ENCODE data around the gene BHLHE23.

BHLHE23 gene

DNA sequence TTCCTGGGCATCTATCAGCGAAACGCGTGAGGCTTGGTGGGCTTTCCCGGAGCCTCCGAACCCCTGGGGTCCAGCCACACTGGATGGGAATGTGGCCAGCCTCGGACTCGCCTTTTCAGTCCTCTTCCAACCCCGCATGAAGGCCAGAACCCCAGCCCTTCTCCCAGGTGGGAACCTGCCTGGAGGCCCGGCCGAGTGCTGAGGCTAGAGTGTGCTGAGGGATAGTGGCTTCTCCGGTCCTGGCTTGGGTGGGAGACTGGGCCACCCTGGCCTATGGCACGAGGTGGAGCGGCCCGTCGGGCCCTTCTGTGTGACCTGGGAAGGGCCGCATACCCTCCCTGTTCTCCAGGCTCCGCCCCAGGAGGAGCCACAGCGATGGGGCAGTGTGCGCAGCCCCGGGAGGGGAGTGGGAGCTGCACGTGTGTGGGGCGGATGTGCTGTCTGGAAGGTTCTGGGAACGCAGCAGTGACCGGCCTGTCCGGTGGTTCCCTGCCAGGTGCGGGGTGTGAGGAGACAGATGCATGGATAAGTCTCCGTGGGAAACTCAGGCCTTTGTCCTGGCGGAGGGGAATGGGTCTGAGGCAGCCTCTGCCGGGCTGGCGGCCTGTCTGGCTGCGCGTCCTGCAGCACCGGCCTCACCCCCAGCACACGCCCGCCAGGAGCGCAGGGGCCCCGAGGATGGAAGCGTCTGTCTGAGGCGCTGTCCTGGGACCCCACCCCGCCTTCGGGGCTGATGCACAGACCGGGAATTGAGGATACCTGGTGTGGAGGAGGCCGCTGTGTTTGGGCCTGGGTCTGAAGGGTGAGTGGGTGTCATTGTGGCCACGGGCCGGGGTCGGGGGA lies 1.1 kb upstream of the BHLHE23 start:
- no peak for TF ChIP-seq TCF12 (IDR thresholded peaks at IDR 0.05; ENCODE audit: low read depth)
- TF ChIP-seq, protein P1, sequence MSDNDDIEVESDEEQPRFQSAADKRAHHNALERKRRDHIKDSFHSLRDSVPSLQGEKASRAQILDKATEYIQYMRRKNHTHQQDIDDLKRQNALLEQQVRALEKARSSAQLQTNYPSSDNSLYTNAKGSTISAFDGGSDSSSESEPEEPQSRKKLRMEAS (IDR thresholded peaks at IDR 0.05) = no peak
- TF ChIP-seq, protein P2, sequence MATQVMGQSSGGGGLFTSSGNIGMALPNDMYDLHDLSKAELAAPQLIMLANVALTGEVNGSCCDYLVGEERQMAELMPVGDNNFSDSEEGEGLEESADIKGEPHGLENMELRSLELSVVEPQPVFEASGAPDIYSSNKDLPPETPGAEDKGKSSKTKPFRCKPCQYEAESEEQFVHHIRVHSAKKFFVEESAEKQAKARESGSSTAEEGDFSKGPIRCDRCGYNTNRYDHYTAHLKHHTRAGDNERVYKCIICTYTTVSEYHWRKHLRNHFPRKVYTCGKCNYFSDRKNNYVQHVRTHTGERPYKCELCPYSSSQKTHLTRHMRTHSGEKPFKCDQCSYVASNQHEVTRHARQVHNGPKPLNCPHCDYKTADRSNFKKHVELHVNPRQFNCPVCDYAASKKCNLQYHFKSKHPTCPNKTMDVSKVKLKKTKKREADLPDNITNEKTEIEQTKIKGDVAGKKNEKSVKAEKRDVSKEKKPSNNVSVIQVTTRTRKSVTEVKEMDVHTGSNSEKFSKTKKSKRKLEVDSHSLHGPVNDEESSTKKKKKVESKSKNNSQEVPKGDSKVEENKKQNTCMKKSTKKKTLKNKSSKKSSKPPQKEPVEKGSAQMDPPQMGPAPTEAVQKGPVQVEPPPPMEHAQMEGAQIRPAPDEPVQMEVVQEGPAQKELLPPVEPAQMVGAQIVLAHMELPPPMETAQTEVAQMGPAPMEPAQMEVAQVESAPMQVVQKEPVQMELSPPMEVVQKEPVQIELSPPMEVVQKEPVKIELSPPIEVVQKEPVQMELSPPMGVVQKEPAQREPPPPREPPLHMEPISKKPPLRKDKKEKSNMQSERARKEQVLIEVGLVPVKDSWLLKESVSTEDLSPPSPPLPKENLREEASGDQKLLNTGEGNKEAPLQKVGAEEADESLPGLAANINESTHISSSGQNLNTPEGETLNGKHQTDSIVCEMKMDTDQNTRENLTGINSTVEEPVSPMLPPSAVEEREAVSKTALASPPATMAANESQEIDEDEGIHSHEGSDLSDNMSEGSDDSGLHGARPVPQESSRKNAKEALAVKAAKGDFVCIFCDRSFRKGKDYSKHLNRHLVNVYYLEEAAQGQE (IDR thresholded peaks at IDR 0.05; ENCODE audit: low read depth) = no peak
- no peak for TF ChIP-seq TAF1 (IDR thresholded peaks at IDR 0.05; ENCODE audit: low read depth)
- TF ChIP-seq EGR1 (IDR thresholded peaks at IDR 0.05) = no peak
- no peak for TF ChIP-seq CREB1 (IDR thresholded peaks at IDR 0.05; ENCODE audit: low read depth)
- TF ChIP-seq, protein P3, sequence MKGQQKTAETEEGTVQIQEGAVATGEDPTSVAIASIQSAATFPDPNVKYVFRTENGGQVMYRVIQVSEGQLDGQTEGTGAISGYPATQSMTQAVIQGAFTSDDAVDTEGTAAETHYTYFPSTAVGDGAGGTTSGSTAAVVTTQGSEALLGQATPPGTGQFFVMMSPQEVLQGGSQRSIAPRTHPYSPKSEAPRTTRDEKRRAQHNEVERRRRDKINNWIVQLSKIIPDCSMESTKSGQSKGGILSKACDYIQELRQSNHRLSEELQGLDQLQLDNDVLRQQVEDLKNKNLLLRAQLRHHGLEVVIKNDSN (IDR thresholded peaks at IDR 0.05) = no peak
- TF ChIP-seq EP300 (IDR thresholded peaks at IDR 0.05; ENCODE audit: borderline replicate concordance) = no peak
- TF ChIP-seq ZBTB7A (IDR thresholded peaks at IDR 0.05; ENCODE audit: low read depth) = no peak
- no peak for TF ChIP-seq CEBPB (IDR thresholded peaks at IDR 0.05)
- TF ChIP-seq FOXM1 (IDR thresholded peaks at IDR 0.05; ENCODE audit: borderline replicate concordance, low read depth) = no peak
- TF ChIP-seq RAD21 (IDR thresholded peaks at IDR 0.05; ENCODE audit: low read depth) = no peak
- TF ChIP-seq TEAD4 (IDR thresholded peaks at IDR 0.05) = no peak
- TF ChIP-seq NFIC (IDR thresholded peaks at IDR 0.05) = no peak
- no peak for TF ChIP-seq YY1 (IDR thresholded peaks at IDR 0.05; ENCODE audit: low read depth)

DNA sequence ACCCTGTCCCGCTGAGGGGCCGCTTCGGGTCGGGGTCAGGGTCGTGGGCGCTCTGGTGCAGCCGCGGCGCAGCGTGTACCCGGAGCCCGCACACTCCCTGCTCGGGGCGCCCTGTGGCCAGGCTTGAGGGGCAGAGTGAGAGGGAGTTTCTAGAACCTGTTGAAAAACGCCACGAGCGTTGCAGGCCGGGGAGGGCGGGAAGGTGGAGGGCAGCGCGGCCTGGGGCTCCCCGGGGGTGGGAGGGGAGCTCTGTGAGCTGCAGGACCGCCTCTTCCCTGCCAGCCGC lies 539 bp upstream of the BHLHE23 start:
- TF ChIP-seq TAF1 (IDR thresholded peaks at IDR 0.05; ENCODE audit: low read depth) (no peak), EGR1 (IDR thresholded peaks at IDR 0.05) (no peak), YY1 (IDR thresholded peaks at IDR 0.05; ENCODE audit: low read depth) (no peak), FOXM1 (IDR thresholded peaks at IDR 0.05; ENCODE audit: borderline replicate concordance, low read depth) (no peak), TCF12 (IDR thresholded peaks at IDR 0.05; ENCODE audit: low read depth) (no peak), RAD21 (IDR thresholded peaks at IDR 0.05; ENCODE audit: low read depth) (no peak), CEBPB (IDR thresholded peaks at IDR 0.05) (no peak), EP300 (IDR thresholded peaks at IDR 0.05; ENCODE audit: borderline replicate concordance) (no peak), TEAD4 (IDR thresholded peaks at IDR 0.05) (no peak), CREB1 (IDR thresholded peaks at IDR 0.05; ENCODE audit: low read depth) (no peak), NFIC (IDR thresholded peaks at IDR 0.05) (no peak), ZBTB7A (IDR thresholded peaks at IDR 0.05; ENCODE audit: low read depth) (no peak)
- TF ChIP-seq, protein P3 (IDR thresholded peaks at IDR 0.05) = no peak
- TF ChIP-seq, protein P1 (IDR thresholded peaks at IDR 0.05) = no peak
- TF ChIP-seq, protein P2 (IDR thresholded peaks at IDR 0.05; ENCODE audit: low read depth) = no peak

DNA sequence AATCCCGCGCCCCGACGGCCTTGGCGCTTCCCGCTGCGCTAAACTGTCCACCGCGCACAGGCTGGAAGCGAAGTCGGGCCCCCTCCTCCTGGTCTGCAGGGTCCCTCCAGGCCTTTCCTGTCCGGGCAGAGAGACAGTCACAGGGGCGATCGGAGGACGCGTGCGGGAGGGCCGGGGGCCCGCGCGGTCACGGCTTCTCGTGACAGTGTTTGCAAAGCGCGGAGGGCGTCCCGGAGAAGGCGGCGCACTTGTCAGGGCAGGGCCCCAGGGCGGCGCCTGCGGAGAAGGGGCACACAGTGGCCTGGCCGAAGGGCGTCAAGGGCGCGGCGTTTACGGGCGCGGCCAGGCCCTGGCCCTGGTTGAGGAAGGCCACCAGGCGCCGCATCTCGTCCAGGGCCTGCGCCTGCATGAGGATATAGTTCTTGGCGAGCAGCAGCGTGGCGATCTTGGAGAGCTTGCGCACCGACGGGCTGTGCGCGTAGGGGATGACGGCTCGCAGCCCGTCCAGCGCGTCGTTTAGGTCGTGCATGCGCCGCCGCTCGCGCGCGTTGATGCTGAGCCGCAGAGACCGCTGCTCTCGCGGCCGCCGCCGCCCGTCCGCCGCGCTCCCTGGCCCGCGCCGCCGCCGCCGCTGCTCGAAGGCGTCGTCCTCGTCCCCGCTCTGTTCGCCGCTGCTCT lies 763 bp downstream of the BHLHE23 start:
- no peak for TF ChIP-seq EP300 (IDR thresholded peaks at IDR 0.05; ENCODE audit: borderline replicate concordance)
- TF ChIP-seq, protein P1 (IDR thresholded peaks at IDR 0.05) = no peak
- TF ChIP-seq TCF12 (IDR thresholded peaks at IDR 0.05; ENCODE audit: low read depth) = no peak
- TF ChIP-seq YY1 (IDR thresholded peaks at IDR 0.05; ENCODE audit: low read depth) = no peak
- TF ChIP-seq, protein P2 (IDR thresholded peaks at IDR 0.05; ENCODE audit: low read depth) = no peak
- TF ChIP-seq CREB1 (IDR thresholded peaks at IDR 0.05; ENCODE audit: low read depth) = no peak
- TF ChIP-seq RAD21 (IDR thresholded peaks at IDR 0.05; ENCODE audit: low read depth) = no peak
- TF ChIP-seq, protein P3 (IDR thresholded peaks at IDR 0.05) = no peak
- no peak for TF ChIP-seq NFIC (IDR thresholded peaks at IDR 0.05)
- no peak for TF ChIP-seq TEAD4 (IDR thresholded peaks at IDR 0.05)
- no peak for TF ChIP-seq FOXM1 (IDR thresholded peaks at IDR 0.05; ENCODE audit: borderline replicate concordance, low read depth)
- TF ChIP-seq EGR1 (IDR thresholded peaks at IDR 0.05) = no peak
- TF ChIP-seq TAF1 (IDR thresholded peaks at IDR 0.05; ENCODE audit: low read depth) = no peak
- no peak for TF ChIP-seq ZBTB7A (IDR thresholded peaks at IDR 0.05; ENCODE audit: low read depth)
- no peak for TF ChIP-seq CEBPB (IDR thresholded peaks at IDR 0.05)
